Omental fat pad (tissue), 4 donors: Measurements from ENCODE around the gene OTP. TPM values are rescaled to one million over a fixed set of nuclear protein-coding genes. Genes with fewer than 3 reads are reported as not detected.

Experiments used
- ATAC-seq: fragments of 150-250 bp; one replicate; pipeline ENCODE4 v1.9.1; 2016; ENCODE audit warnings: mild to moderate bottlenecking, moderate library complexity; ENCODE audit not compliant: low FRiP score
- DNase-seq: peaks from one replicate; pipeline ENCODE4 v3.0.0-alpha.2; 2019; ENCODE audit warnings: low spot score
- CTCF ChIP-seq, 3 donors: fragments of 450-650 bp; IDR thresholded peaks; one replicate each; pipeline ENCODE4 v1.5.1; 2016 to 2017; ENCODE audit warnings: antibody characterized with exemption in 3 of 3, mild to moderate bottlenecking in 3 of 3, moderate library complexity in 2 of 3
- total RNA-seq, 4 donors: library from RNA; depleted of rRNA; stranded (reverse); fragments of >200 nt; gene quantifications; one replicate each; pipeline ENCODE4 v1.1.0, GENCODE V29; 2016

Gene OTP
- total RNA-seq, 4 donors from 2014 or later, result not detected

- DNase-seq, result no peak
Measured at GRCh38 chr5:77644371-77645157, 6.1 kb upstream of the OTP start.

GRCh38 chr5:77643654-77644370 is 5.3 kb upstream of the OTP start:
- DNase-seq (no peak), ATAC-seq (no peak)
- TF ChIP-seq CTCF (IDR thresholded peaks at IDR 0.05), result no peak

More at GRCh38 chr5:77644371-77645157, 6.1 kb upstream of the OTP start:
- ATAC-seq, result no peak
- TF ChIP-seq CTCF (IDR thresholded peaks at IDR 0.05), result no peak

- no peak for ATAC-seq
- no peak for TF ChIP-seq CTCF (IDR thresholded peaks at IDR 0.05)
Measured at GRCh38 chr5:77642738-77643653, 4.5 kb upstream of the OTP start.

GRCh38 chr5:77641963-77642737 is 3.6 kb upstream of the OTP start:
- no peak for TF ChIP-seq CTCF (IDR thresholded peaks at IDR 0.05)

More at GRCh38 chr5:77642738-77643653, 4.5 kb upstream of the OTP start:
- DNase-seq, result no peak

GRCh38 chr5:77641397-77641943 is 3.0 kb upstream of the OTP start:
- DNase-seq (no peak), ATAC-seq (no peak)
- TF ChIP-seq CTCF (IDR thresholded peaks at IDR 0.05), result no peak

More at GRCh38 chr5:77641963-77642737, 3.6 kb upstream of the OTP start:
- ATAC-seq (no peak), DNase-seq (no peak)
